Measurements from ENCODE around the gene SLC5A10.

- TF ChIP-seq EZH2 (optimal IDR thresholded peaks at IDR 0.05; ENCODE audit: low read depth, low read length) = no peak
- no peak for TF ChIP-seq CTCF (IDR thresholded peaks at IDR 0.05; ENCODE audit: low read length)
Observed at GRCh38 chr17:19002805-19003542, 51.0 kb downstream of the SLC5A10 start.
